Left renal pelvis (tissue), 4 donors: ENCODE measurements around the gene PPFIA2. TPM values are rescaled to one million over a fixed set of nuclear protein-coding genes. Genes with fewer than 3 reads are reported as not detected.
"Not testable (repeated sequence)": the region's sequence is repeated elsewhere in the genome, so short reads cannot be mapped to it uniquely, and the experiment has no call there.

ENCODE experiments used
- DNase-seq, 4 donors: peaks; one replicate each; pipeline ENCODE4 v3.0.0-alpha.2; 2013; ENCODE audit warnings: low read depth in 4 of 4, low spot score in 3 of 4
- polyA plus RNA-seq, 4 donors: library from polyadenylated mRNA; unstranded; fragments of 120-200 nt; gene quantifications; one replicate each; pipeline ENCODE4 v1.2.1, GENCODE V29; 2013; ENCODE audit not compliant: insufficient read length in 4 of 4

Gene PPFIA2
- polyA plus RNA-seq, 4 donors: 2.9 to 6.5 (median 4.7) TPM

DNA sequence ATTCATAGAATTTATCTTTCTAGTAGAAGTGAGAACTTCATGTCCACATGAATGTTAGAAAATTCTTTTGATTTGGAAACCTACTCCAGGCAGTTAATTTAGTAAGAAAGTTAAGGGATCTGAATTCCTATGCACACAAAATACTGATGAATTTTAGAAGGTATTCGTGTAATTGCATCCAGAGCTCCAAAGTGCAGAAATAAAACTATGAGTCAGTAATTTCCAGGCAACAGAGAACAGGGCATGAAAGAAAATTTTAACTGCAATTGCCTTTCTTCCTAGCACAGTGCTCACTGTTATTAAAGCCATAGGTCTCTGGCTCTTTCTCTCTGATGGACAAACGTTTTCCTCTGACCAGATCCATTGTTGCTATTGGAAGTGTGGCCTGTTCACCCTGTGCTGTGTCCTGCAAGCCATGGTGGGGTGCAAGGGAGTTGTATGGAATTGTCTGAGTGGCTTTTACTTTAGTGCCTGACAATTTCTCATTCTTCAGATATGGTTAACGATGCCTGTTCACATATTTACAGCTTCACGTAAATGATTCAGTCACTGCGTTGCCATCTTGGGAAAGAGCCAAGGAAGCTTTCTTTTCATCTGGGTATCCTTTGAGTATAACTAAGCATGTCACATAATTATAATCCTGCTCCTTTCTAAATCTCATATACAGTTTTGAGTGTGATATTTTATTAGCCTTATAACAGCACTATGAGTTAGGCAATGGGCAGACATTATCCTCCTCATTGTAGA, 536.1 kb downstream of the PPFIA2 start:
- DNase-seq: no peak

DNA sequence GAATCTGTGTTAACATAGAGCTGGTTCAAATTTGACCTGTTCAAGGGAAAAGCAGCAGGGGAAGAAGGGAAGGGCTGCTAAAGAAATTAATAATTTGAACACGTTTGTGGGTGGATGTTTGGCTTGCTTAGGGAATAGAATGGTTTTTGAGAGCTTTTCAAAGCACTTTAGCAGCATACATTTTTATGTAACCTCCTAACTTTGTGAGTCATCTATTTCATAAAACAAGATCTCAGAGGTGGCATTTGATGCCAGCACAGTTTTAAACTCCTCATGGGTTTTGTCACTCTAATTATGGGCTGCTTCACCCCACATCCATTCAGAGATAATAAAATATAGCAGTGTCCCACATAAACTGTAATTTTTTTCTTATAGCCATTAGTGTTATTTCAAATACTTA, 537.5 kb downstream of the PPFIA2 start:
- no peak for DNase-seq

DNA sequence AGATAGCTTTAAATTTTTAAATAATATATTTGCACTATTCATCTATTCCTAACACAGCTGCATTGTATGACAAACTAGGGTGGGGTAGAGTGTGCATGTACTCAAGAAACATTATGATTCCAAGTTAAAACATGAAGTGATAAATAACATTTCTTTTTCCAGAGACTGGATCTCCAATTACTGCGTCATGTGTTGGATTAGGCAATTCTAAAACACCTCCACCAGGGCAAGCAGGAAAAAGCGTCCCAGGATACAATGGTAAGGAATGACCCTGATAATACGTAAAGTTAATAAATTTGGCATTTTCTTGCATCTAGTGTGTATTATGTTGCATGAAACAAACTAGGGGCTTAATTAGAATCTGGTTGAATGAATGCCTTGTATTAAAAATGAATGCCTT, 542.4 kb downstream of the PPFIA2 start:
- no peak for DNase-seq

DNA sequence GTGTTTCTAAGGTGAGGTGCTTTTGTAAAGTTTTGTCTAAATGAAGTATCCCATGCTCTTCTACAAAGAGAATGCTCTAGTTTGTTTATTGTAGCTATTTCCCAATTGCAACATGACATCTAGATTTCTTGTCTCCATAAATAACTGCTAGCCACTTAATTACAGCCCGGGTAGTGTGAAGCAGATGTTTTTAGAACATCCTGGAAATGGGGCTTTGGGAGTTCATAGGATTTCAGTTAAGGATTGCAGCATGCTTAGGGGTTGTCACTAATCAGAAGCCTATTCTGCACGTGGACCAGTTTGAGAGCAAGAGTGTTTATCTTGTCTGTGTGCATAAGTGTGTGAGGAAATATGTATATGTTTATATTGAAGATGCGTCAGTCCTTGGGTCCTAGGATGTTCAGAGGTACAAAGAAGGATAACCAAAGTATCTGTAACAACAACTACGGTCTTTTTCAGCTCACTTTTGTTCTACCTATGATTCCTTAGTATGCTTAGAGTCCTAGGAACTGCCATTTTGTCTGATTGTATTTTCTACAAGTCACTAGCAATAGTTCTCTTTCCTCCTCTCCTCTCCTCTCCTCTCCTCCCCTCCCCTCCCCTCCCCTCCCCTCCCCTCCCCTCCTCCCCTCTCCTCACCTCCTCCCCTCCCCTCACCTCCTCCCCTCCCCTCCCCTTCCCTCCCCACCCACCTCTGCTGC, 546.0 kb downstream of the PPFIA2 start:
- no peak for DNase-seq

DNA sequence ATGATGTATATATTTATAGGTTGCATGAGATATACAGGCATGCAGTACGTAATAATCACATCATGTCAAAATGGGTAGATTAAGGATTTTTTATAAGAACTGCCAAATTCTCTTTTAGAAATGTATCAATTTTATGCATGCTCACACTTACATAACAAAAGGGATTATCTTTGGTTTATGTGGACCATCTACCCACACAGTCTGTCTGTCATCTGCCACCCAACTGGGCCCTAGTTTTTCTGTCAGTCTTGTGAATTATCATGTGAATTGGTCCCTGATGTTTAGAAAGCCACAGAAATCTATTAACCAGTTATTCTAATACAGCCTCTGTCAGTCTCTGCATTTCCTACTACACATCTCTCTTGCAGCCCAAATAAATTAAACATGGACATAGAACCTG, 547.8 kb downstream of the PPFIA2 start:
- DNase-seq: no peak

DNA sequence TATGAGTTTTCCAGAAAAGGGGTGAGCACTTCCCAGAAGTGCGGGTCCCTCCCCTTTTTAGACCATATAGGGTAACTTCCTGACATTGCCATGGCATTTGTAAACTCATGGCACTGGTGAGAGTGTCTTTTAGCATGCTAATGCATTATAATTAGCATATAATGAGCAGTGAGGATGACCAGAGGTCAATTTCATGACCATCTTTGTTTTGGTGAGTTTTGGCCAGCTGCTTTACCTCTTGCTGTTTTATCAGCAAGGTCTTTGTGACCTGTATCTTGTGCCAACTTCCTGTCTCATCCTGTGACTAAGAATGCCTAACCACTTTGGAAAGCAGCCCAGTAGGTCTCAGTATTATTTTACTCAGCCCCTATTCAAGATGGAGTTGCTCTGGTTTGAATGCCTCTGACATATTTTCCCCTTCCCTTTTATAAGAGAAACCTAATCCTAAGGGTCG, 549.4 kb downstream of the PPFIA2 start:
- DNase-seq: not testable (repeated sequence)

DNA sequence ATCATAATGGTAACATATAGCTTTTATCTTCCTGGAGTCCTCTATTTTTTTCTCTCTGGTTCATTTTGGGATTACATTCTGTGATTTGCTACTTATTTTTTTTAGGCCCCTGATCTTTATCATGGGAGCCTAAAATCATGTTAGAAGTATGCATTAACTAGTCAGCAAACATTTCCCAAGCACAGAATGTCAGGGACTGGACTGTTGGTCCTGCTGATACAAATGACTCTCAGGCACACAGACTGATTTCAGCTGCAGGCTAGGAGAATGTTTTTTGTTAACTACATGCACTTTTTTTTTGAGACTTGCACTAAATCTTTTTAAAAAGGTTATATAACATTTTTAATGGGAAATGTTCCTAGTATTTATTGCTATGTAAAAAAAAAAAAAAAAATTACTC, 550.1 kb downstream of the PPFIA2 start:
- peak in 1 of 4 donors; percentile 27 for DNase-seq

DNA sequence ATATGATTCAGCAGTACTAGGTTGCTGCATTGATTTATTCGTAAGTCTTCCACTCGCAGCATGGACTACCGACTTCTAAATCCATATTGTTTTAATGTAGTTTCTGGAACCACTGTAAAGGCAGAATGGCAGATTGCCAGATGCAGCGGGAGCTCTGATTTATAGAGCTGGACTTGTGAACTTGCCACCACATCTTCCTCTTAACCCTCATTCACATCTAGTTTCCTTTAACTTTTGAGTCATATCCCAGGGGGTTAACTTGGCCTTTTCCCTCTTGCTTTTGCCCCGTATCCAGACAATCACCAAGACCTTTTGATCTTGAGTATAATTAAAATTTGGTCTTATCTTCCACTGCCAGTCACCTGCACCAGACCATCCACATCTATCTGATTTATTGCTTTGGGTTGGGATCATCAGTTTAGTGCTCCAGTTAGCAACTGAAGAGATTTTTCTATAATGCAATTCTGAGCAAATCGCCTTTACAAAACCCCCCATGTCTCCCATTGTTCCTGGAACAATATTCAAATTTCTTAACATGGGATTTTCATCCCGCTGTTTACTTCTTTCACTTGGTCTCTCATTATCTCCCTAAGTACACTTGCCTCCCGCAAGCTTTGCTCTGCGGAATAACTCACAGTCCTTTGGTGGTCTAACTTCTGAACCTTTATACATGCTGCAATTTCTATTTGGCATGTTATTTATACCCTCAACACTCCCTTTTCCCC, 550.8 kb downstream of the PPFIA2 start:
- DNase-seq: peak in 1 of 4 donors; percentile 25
